HG03469 (cell line): ENCODE measurements around the gene RANBP10.

ENCODE experiments used
- ATAC-seq: cut with Tn5 transposase; IDR thresholded peaks from one replicate; pipeline ENCODE4 v1.9.1; 2021; ENCODE audit warnings: mild to moderate bottlenecking, moderate library complexity, moderate number of reproducible peaks; ENCODE audit not compliant: unreplicated experiment

The RANBP10 gene

DNA sequence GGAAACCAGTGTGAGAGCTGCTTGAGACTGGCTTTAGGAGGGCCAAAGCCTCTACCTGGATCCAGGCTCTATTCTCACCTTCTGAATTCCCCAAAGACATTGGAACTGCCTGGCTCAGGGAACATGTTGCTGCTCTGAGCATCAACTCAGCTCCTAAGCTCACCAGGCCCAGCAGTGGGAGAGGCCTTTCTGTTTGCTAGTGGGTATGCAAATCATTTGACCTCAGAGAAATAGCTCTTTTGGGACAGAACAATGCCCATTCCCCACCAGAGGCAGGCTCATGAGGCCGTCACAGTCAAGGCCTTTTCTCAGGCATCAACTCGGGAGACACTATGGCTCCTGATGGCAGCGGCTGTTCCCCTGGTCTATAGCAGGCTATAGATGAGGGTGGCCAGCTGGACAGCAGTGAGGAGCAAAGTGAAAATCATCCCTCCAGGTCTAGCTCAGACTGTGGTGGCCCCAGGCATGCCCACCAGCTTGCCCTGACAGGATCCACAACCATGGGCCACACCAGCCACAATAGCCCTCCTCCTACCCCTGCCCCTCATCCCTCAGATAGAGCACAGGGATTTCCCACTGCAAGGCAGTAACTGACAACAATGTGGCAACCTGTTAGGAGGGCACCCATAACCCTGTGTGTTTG is 56.8 kb downstream of the RANBP10 start:
- ATAC-seq = no peak

GRCh38 chr16:67748834-67749233 is 57.5 kb downstream of the RANBP10 start:
- ATAC-seq = no peak

DNA sequence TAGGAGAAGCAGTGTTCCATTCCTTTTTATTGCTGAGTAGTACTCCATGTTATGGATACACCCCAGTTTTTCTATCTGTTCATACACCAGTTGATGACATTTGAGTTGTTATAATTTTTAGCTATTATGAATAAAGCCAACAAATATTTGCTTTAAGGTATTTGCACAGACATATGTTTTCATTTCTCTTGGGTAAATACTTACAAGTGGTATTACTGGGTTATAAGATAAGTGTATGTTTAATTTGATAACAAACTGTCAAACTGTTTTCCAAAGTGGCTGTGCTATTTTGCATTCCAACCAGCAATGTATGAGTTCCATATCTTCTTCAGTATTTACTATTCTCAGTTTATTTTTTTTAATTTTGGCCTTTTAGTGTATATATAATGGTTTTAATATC is 59.5 kb downstream of the RANBP10 start:
- no peak for ATAC-seq

DNA sequence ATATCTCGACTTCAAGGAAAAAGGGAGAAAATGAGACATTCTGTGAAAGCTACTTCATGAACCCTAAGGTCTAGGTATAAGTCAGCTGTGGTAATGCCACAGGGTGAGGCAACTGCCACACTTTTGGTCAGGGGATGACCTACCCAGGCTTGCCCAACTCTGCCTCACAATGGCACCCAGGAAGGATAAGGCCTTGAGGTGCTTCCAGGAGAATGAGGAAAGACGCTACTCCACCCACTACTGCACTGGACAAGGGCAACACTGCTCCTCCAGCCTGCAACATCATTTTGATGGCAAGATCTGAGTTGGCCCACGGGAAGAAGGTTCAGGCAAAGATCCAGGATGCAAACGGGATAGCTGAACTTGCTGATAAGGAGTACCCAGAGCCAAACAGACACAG is 65.2 kb downstream of the RANBP10 start:
- ATAC-seq = no peak

- no peak for ATAC-seq
Observed at GRCh38 chr16:67740391-67740790, 66.0 kb downstream of the RANBP10 start.

- ATAC-seq = no peak
Observed at GRCh38 chr16:67736858-67737257, 69.5 kb downstream of the RANBP10 start.

GRCh38 chr16:67734731-67735201 is 71.6 kb downstream of the RANBP10 start:
- no peak for ATAC-seq

DNA sequence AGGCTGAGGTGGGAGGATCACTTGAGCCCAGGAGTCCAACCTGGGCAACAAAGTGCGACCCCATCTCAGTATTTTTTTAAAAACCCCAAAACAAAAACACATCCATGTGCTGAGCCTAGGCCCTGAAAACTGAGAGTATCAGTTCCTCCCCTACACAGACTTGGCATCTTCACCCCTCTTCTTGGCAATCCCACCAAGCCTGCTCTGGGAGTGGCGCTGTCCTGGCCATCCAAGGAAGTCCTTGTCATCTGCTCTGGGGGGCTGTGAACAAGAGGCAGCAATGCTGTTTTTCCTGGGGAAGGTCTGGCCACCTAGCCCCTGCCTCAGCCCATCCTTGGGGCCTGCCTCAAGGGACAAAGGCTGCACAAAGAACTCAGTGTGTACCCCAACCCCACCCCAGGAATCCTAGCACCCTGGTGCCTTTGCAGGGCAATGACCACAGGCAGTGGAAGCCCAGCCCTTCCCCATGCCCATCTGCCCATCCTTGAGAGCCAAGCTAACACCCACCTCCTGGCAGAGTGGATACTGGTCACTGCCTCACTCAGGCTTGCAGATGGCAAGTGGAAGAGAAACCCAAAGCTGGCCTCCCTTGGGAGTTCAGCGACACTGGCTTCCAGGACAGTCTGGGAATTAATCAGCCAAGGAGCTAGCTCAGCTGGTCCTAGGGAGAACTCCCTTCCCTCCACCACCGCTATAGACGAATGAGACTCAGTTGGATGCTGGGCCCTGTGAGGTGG is 72.5 kb downstream of the RANBP10 start:
- no peak for ATAC-seq

DNA sequence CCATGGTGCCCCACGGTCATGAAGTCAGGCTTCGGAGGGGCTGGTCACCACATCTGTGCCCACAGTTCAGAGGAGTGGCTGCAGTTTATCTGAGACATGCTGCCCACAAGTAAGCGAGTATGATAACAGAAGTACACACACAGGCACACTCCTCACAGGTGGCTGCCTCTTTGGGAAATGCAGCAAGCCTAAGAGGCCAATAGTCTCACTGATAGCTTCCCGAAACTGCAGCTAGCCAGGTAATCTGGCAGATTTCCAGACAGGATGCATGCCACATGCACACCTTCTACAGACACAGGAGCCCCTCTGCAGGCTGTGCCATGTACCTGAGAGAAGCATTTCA is 74.6 kb downstream of the RANBP10 start:
- ATAC-seq = no peak

DNA sequence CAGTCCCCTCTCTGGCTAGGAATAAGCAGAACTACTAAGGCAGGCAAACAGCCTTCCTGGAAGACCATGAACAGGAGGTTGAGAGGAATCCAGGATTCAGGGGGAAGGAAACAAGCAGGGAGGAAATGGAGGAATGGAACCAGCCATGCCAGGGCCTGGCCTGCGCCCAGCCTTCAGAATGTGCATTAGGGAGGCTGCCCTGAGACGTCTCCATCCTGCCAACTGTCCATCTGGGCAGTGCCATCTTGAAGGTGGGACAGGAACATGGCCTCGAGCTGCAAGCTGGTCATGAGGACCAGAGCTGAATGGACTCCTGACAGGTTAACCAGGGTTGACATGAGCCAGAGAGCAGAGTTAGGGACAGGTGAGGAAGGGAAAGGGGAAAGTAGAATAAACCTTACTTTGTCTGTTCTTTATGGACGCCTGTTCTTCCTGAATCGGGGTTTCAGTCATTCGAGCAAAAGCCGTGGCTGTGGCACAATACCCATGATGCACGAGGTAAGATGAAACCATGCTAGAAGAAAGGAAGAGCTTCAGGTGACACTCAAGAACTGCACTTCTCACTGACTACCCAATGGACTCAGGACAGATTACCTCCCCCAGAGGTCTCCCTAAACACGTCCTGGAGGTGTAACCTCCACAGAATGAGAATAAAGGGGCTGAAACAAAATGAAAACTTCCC is 75.1 kb downstream of the RANBP10 start:
- ATAC-seq = no peak

GRCh38 chr16:67730326-67730725 is 76.0 kb downstream of the RANBP10 start:
- no peak for ATAC-seq

GRCh38 chr16:67729636-67730248 is 76.6 kb downstream of the RANBP10 start:
- ATAC-seq = no peak

GRCh38 chr16:67727521-67728485 is 78.6 kb downstream of the RANBP10 start:
- no peak for ATAC-seq

GRCh38 chr16:67726106-67727034 is 80.0 kb downstream of the RANBP10 start:
- no peak for ATAC-seq

DNA sequence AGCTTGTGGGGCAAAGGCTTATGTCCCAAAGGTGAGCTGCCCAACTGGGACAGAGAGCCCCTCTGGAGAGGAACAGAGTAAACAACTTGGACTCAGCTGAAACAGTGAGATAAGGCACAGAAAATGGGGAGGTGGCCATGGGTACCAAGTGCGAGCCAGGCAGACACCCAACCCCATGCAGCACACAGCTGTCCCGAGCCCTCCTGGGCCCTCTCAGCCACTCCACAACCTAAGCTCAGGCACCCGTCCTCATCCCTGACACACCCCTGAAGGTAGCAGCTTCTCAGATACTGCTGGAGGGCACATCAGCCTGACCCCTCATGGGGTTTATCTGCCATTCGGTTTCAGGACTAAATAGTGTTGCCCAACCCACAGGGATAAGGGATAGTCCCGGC is 82.5 kb downstream of the RANBP10 start:
- ATAC-seq = no peak

GRCh38 chr16:67723151-67723910 is 83.0 kb downstream of the RANBP10 start:
- ATAC-seq = no peak

GRCh38 chr16:67720236-67720635 is 86.1 kb downstream of the RANBP10 start:
- ATAC-seq = no peak

DNA sequence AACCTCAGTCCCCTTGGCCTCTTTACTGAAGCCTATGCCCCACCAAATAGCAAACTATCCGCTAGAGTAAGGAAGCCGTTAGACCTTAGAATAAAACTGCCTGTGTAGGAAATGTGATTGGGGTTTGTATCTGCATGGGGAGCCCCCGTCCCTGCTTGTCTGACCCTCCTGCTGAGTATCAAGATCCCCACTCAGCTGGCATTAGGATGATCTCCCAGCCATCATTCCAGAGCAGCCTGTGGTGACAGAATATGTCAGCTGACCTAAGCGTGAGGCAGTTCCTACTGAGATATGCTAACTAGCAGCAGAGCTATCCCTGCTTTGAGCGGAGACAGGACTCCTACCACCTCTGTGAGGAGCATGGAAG is 86.6 kb downstream of the RANBP10 start:
- no peak for ATAC-seq
